ENCODE results near the gene TBC1D14. TPM values are rescaled to one million over a fixed set of nuclear protein-coding genes. Genes with fewer than 3 reads are reported as not detected.

The TBC1D14 gene
- total RNA-seq, 1 donor from 2014 or later: 103 TPM

GRCh38 chr4:7059662-7060061 is 150.0 kb downstream of the TBC1D14 start:
- no peak for TF ChIP-seq CTCF (IDR thresholded peaks at IDR 0.05; ENCODE audit: insufficient read depth, low read length, severe bottlenecking)
- no peak for FAIRE-seq
- peaks cover 30% of the 10 kb centered on the region for H3K36me3 ChIP-seq (ENCODE audit: control insufficient read depth, insufficient read depth, low read length)

GRCh38 chr4:7060346-7061150 is 150.9 kb downstream of the TBC1D14 start:
- no peak for TF ChIP-seq CTCF (IDR thresholded peaks at IDR 0.05; ENCODE audit: insufficient read depth, low read length, severe bottlenecking)
- Histone ChIP-seq H3K27me3 (ENCODE audit: control insufficient read depth, insufficient read depth, low read length) (no peaks in the 10 kb centered on the region), H3K4me3 (ENCODE audit: low read depth, low read length) (no peak overlapping the region), H3K36me3 (ENCODE audit: control insufficient read depth, insufficient read depth, low read length) (peaks cover 29% of the 10 kb centered on the region)
- no peak for FAIRE-seq
- no peak for DNase-seq (ENCODE audit: low read depth)

More at GRCh38 chr4:7059662-7060061, 150.0 kb downstream of the TBC1D14 start:
- Histone ChIP-seq H3K4me3 (ENCODE audit: low read depth, low read length) (no peak overlapping the region), H3K27me3 (ENCODE audit: control insufficient read depth, insufficient read depth, low read length) (no peaks in the 10 kb centered on the region)
- no peak for DNase-seq (ENCODE audit: low read depth)

GRCh38 chr4:7061815-7062214 is 152.2 kb downstream of the TBC1D14 start:
- DNase-seq (ENCODE audit: low read depth) (no peak), FAIRE-seq (no peak)
- Histone ChIP-seq H3K36me3 (ENCODE audit: control insufficient read depth, insufficient read depth, low read length) (peaks cover 30% of the 10 kb centered on the region), H3K4me3 (ENCODE audit: low read depth, low read length) (no peak overlapping the region), H3K27me3 (ENCODE audit: control insufficient read depth, insufficient read depth, low read length) (no peaks in the 10 kb centered on the region)
- no peak for TF ChIP-seq CTCF (IDR thresholded peaks at IDR 0.05; ENCODE audit: insufficient read depth, low read length, severe bottlenecking)

GRCh38 chr4:7062816-7063215 is 153.2 kb downstream of the TBC1D14 start:
- Histone ChIP-seq H3K27me3 (ENCODE audit: control insufficient read depth, insufficient read depth, low read length) (no peaks in the 10 kb centered on the region), H3K4me3 (ENCODE audit: low read depth, low read length) (no peak overlapping the region), H3K36me3 (ENCODE audit: control insufficient read depth, insufficient read depth, low read length) (peaks cover 30% of the 10 kb centered on the region)
- no peak for TF ChIP-seq CTCF (IDR thresholded peaks at IDR 0.05; ENCODE audit: insufficient read depth, low read length, severe bottlenecking)
- DNase-seq (ENCODE audit: low read depth): no peak
- FAIRE-seq: no peak

GRCh38 chr4:7063362-7063761 is 153.7 kb downstream of the TBC1D14 start:
- no peak for DNase-seq (ENCODE audit: low read depth)
- FAIRE-seq: no peak
- Histone ChIP-seq H3K27me3 (ENCODE audit: control insufficient read depth, insufficient read depth, low read length) (no peaks in the 10 kb centered on the region), H3K36me3 (ENCODE audit: control insufficient read depth, insufficient read depth, low read length) (peaks cover 30% of the 10 kb centered on the region), H3K4me3 (ENCODE audit: low read depth, low read length) (no peak overlapping the region)
- no peak for TF ChIP-seq CTCF (IDR thresholded peaks at IDR 0.05; ENCODE audit: insufficient read depth, low read length, severe bottlenecking)

GRCh38 chr4:7066006-7066405 is 156.4 kb downstream of the TBC1D14 start:
- H3K27me3 ChIP-seq (ENCODE audit: control insufficient read depth, insufficient read depth, low read length): no peaks in the 10 kb centered on the region
- no peak for TF ChIP-seq CTCF (IDR thresholded peaks at IDR 0.05; ENCODE audit: insufficient read depth, low read length, severe bottlenecking)
- DNase-seq (ENCODE audit: low read depth): no peak
- peaks cover 26% of the 10 kb centered on the region for H3K36me3 ChIP-seq (ENCODE audit: control insufficient read depth, insufficient read depth, low read length)
- no peak overlapping the region for H3K4me3 ChIP-seq (ENCODE audit: low read depth, low read length)
- FAIRE-seq: no peak
